Left lobe of liver (tissue), 2 donors: ENCODE data around the gene ATP2B2. TPM values are rescaled to one million over a fixed set of nuclear protein-coding genes. Genes with fewer than 3 reads are reported as not detected.

Source experiments
- ATAC-seq: fragments of 200-7000 bp; cut with Tn5 transposase; one replicate; pipeline ENCODE4 v1.9.1; 2020; ENCODE audit warnings: mild to moderate bottlenecking, moderate library complexity
- DNase-seq: peaks from one replicate; pipeline ENCODE4 v3.0.0-alpha.2; 2020; ENCODE audit warnings: low spot score
- total RNA-seq: library from RNA; stranded (reverse); gene quantifications from one replicate; pipeline ENCODE4 v1.2.1, GENCODE V29; 2021
- donor health status: DM: no; HTN: no; CAD: no; lungs with moderate emphysema.
- donor health status: DM: no; HTN: yes; CAD: no.

ATP2B2 gene
- total RNA-seq, 1 donor from 2014 or later: 37.9 TPM

DNA sequence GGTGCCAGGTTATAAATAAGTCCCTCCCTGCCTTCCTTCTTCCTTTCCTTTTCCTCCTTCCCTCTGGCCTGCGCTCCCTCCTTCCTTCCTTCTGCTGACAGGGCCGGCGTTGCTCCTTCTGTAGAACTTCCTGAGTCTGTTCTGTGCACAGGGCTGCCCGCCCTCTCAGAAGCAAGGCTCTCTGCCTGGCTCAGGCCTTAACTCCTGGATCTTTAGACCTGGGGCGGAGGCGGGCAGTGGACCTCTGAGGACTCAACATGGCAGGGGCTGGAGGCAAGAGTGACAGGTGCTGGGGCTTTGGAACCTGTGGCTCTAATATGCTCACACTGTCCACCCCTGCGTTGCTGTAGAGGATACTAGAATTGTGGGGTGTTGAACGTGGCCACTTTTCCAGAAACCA lies 98.0 kb downstream of the ATP2B2 start:
- no peak for DNase-seq
- ATAC-seq: no peak

DNA sequence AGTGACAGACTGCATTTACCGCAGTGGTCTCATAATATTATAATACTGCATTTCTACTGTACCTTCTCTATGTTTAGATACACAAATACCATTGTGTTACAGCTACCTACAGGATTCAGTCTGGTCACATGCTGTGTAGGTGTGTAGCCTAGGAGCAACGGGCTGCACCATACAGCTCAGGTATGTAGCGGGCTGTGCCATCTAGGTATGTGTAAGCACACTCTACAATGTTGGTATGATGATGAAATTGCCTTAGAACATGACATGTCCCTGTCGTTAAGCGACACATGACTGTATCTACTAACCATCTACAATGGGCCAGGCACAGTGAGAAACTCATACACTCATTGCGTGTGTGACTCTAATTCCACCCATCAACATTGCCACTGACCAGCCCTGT lies 99.0 kb downstream of the ATP2B2 start:
- DNase-seq: no peak
- ATAC-seq: no peak

DNA sequence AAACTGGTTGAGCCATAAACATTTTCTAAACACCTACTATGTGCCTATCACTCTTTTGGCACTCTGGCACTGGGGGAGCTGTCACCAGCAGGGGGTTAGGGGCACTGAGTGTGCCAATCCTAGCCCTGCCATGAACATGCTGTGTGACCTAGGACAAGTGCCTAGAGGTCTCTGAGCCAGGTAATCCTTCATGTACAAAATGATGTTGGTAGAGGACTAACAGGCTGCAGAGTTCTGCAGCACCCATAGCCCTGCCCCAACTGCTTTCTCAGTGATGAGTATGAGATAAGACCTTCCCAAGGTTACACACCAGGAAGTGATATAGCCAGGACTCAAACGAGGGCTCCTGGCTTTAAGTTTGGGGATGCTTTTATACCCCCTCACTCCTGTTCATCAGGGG lies 99.6 kb downstream of the ATP2B2 start:
- DNase-seq (no peak), ATAC-seq (no peak)

DNA sequence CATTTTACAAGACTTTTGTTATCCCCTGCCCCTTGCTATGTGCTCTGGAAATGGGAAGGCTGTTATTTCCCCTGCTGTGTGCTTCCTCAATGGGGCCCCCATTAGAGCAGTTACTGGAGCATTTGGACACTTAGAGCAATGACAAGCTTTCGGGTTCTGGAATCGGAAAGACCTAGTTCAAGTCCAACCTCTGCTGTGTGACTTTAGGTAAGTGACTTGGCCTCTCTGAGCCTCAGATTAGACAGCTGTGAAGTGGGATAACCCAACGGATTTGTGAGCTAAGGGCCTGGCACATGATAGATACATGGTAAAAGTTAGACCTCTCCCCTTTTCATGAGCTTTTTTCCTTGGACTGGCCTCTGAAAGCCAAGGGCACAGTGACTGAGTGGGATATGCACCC lies 100.5 kb downstream of the ATP2B2 start:
- no peak for ATAC-seq

GRCh38 chr3:10404377-10404776 lies 101.0 kb downstream of the ATP2B2 start:
- DNase-seq (no peak), ATAC-seq (no peak)

More for the DNA sequence above, 100.5 kb downstream of the ATP2B2 start:
- DNase-seq: no peak

DNA sequence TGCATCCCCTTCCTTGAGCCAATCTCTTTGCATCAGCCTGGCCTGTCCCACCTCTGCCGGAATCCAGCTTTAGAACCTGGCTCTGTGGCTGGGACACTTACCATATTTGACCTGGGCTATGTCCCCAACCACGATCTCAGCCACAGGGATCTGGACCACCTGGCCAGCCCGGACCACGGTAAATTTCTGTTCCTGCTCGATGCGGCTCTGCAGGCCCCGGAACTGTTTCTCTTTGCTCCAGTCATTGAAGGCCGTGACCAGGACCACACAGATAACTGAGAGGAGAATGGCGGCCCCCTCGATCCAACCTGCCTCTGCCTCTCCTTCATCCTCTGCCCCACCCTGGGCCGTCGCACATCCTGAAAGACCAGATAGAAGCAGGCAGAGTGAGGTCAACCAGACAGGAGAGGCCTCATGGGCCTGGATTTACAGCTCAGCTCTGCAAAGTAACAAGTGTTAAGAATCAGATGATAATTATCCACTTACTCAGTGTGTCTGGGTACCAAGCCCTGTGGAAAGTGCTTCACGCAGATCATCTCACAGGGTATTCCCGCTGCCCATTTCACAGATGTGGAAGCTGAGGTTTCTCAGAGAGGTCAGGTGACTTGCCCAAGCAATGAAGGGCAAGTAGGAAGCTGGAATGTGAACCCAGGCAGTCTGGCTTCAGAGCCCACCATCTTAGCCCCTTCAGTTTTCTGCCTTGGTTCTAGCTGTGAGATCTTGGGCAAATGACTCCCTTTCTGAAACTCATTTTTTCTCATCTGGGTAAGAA lies 103.2 kb downstream of the ATP2B2 start:
- ATAC-seq (no peak), DNase-seq (no peak)

GRCh38 chr3:10400749-10401495 lies 104.5 kb downstream of the ATP2B2 start:
- DNase-seq (no peak), ATAC-seq (peak; percentile 40)

- DNase-seq (no peak), ATAC-seq (no peak)
Observed at GRCh38 chr3:10400050-10400748, 105.2 kb downstream of the ATP2B2 start.

DNA sequence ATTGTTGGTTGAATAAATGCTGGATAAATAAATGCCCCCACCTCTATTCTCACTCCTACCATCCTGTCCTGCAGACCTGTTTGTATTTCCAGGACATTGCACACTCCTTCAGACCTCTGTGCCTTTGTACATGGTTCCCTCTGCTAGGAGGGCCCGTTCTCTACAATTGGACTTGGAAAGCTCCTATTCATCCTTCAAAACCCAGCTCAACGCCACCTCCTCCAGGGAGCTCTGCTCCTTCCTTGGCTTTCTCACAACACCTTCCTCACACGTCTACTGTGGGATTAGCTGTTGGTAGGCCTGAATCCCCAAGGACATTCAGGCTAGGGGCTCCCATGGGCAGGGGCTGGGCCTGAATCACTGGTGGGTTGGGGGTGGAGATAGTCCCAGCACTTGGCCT lies 105.8 kb downstream of the ATP2B2 start:
- ATAC-seq (no peak), DNase-seq (no peak)

- DNase-seq: no peak
Observed at GRCh38 chr3:10398341-10398740, 107.0 kb downstream of the ATP2B2 start.

DNA sequence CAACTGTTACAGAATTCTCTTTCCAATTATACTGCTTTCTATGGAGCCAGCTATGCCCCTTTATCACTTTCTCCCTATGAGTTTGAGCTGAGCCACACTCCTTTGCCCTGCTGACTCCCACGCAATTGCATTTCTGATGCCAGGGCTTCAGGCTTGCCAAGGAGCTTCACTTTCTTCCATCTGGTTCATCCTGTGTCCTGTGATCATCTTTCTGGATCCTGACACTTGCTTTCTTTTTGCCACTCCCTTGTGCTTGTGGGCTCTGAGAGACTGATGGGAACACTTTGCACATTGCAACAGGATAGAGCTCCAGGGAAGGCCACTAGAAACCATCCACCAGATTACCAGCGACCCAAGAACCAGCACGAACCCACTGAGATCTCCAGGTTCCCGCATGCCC lies 107.5 kb downstream of the ATP2B2 start:
- DNase-seq: no peak
- no peak for ATAC-seq

More at GRCh38 chr3:10398341-10398740, 107.0 kb downstream of the ATP2B2 start:
- peak; percentile 28 for ATAC-seq

GRCh38 chr3:10396931-10397330 lies 108.5 kb downstream of the ATP2B2 start:
- DNase-seq: no peak
- ATAC-seq: no peak

DNA sequence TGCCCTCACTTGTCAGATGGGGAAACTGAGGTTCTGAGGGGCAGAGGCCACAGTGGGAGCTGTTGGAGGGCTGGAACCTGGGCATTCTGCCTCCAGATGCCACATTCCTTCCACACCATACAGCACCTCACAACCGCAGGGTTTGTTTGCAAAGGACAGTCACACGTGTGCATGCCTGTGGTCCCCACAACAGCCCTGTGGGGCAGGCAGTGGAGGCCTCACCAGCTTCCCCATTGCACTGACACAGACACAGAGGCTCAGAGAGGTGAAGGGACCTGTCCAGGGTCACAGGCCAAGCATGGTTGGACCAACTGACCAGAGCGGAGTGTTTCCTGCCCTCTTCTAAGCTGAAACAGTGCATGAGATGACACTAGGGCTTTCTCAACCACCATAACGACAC lies 109.3 kb downstream of the ATP2B2 start:
- DNase-seq (no peak), ATAC-seq (no peak)

GRCh38 chr3:10395671-10396070 lies 109.7 kb downstream of the ATP2B2 start:
- ATAC-seq (no peak), DNase-seq (no peak)

DNA sequence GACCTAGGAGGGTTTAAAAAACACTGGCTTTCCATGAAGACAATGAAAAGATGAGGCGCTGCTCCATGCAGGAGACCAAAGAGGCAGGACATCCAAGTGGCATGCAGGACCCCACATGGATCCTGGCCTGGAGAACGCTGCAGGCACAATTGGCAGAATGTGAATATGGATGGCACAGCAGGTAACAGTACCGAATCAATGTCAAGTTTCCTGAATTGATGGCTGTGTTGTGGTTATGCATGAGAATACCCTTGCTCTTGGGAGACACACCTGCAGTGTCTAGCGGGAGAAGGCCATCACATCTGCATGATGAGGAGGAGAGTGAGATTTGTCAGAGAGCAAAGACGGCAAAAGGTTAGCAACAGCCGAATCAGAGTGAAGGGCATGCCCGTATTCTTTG lies 110.2 kb downstream of the ATP2B2 start:
- no peak for DNase-seq
- no peak for ATAC-seq

DNA sequence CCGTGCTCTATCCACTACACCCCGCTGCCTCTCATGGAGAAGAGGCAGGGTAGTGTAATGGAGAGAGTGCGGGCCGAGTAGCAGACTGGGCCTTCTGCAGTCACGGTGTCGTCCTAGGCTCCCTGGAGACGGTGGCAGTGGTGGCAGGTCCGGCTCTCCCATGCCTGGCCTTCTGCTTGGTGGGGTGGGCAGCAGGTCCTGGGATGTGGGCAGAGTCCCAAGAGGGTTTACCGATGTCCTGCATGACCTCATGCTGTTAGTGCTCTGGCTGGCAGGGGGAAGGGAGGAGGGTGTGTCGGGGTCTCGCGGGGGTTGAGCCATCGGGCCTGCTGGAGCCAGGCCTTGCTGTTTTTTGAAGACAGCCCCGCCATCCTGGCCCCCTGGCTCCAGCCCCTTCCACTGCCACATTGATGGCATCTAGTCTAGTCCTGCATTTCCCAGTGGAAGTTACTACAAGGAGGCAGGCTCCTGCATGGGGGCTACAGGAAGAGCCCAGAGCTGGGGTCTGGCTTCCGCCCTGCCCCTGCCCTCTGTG lies 110.8 kb downstream of the ATP2B2 start:
- no peak for ATAC-seq
- no peak for DNase-seq

- DNase-seq (no peak), ATAC-seq (no peak)
Observed at GRCh38 chr3:10393514-10393913, 111.9 kb downstream of the ATP2B2 start.

- no peak for DNase-seq
Observed at GRCh38 chr3:10392906-10393461, 112.4 kb downstream of the ATP2B2 start.

GRCh38 chr3:10392244-10392643 lies 113.1 kb downstream of the ATP2B2 start:
- peak; percentile 26 for ATAC-seq
- DNase-seq: no peak

More at GRCh38 chr3:10392906-10393461, 112.4 kb downstream of the ATP2B2 start:
- ATAC-seq: no peak

DNA sequence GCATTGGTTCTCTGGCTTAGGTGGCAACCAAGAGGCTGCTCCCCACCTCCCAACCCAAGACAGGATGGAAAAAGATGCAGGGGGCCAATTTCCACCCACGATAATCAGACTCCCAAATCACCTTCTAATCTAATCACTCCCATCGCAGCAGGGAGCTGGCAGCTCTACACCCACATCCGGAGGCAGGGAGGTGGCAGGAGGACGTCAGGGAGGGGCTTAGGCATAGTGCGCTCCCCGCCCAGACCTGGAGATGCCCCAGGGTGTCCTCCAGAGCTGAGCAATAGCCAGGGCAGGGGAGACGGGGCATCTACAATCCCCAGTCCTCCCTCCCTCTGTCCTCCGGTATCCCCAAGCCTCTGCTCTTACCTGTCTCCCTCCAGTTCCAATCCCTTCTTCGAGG lies 114.0 kb downstream of the ATP2B2 start:
- ATAC-seq (no peak), DNase-seq (no peak)
